H9 (cell line): ENCODE results near the gene DUSP7. TPM values are rescaled to one million over a fixed set of nuclear protein-coding genes. Genes with fewer than 3 reads are reported as not detected.

Experiments
- DNase-seq: peaks from one replicate; pipeline ENCODE4 v3.0.0-alpha.2; 2017
- H2AFZ ChIP-seq: one replicate; pipeline ENCODE4 v1.6.1; 2013; ENCODE audit warnings: mild to moderate bottlenecking, low read length, control low read depth, moderate library complexity
- H2AK5ac ChIP-seq: 2 replicates; pipeline ENCODE4 v1.6.1; 2013; ENCODE audit warnings: low read length, control low read depth, mixed read lengths; ENCODE audit not compliant: insufficient read length
- H2BK120ac ChIP-seq: one replicate; pipeline ENCODE4 v1.6.1; 2013; ENCODE audit warnings: low read depth, mild to moderate bottlenecking, low read length, control low read depth, inconsistent platforms; ENCODE audit not compliant: poor library complexity, severe bottlenecking
- H2BK12ac ChIP-seq: 2 replicates; pipeline ENCODE4 v1.6.1; 2013; ENCODE audit warnings: low read length, control low read depth, mixed read lengths, low read depth; ENCODE audit not compliant: insufficient read length
- H2BK15ac ChIP-seq: 2 replicates; pipeline ENCODE4 v1.6.1; 2013; ENCODE audit warnings: low read depth, low read length, control low read depth
- H2BK20ac ChIP-seq: one replicate; pipeline ENCODE4 v1.6.1; 2013; ENCODE audit warnings: low read depth, mild to moderate bottlenecking, low read length, control low read depth, inconsistent platforms; ENCODE audit not compliant: poor library complexity, severe bottlenecking
- H2BK5ac ChIP-seq: 2 replicates; pipeline ENCODE4 v1.6.1; 2013; ENCODE audit warnings: low read length, control low read depth, mixed read lengths; ENCODE audit not compliant: insufficient read length
- H3K14ac ChIP-seq: 2 replicates; pipeline ENCODE4 v1.6.1; 2013; ENCODE audit warnings: low read length, control low read depth; ENCODE audit not compliant: insufficient read depth
- H3K18ac ChIP-seq: 2 replicates; pipeline ENCODE4 v1.6.1; 2013; ENCODE audit warnings: low read depth, mild to moderate bottlenecking, mixed read lengths, low read length, control low read depth; ENCODE audit not compliant: insufficient read length
- H3K23ac ChIP-seq: 2 replicates; pipeline ENCODE4 v1.6.1; 2013; ENCODE audit warnings: low read length, control low read depth, mixed read lengths, low read depth; ENCODE audit not compliant: insufficient read length
- H3K23me2 ChIP-seq: 2 replicates; pipeline ENCODE4 v1.6.1; 2013; ENCODE audit warnings: low read depth, mild to moderate bottlenecking, mixed read lengths, low read length, control low read depth; ENCODE audit not compliant: insufficient read length, poor library complexity, severe bottlenecking
- H3K27ac ChIP-seq: 2 replicates; pipeline ENCODE4 v1.5.1; 2013; ENCODE audit warnings: low read length, control low read depth, mixed read lengths, low read depth; ENCODE audit not compliant: insufficient read length
- H3K27me3 ChIP-seq: 2 replicates; pipeline ENCODE4 v1.6.1; 2013; ENCODE audit warnings: low read length, control low read depth, inconsistent platforms; ENCODE audit not compliant: insufficient read depth
- H3K4ac ChIP-seq: 2 replicates; pipeline ENCODE4 v1.6.1; 2013; ENCODE audit warnings: low read depth, mild to moderate bottlenecking, control low read depth, inconsistent platforms, low read length, moderate library complexity
- H3K4me1 ChIP-seq: 2 replicates; pipeline ENCODE4 v1.6.1; 2013; ENCODE audit warnings: low read length, control low read depth, inconsistent platforms; ENCODE audit not compliant: insufficient read depth
- H3K4me2 ChIP-seq: 2 replicates; pipeline ENCODE4 v1.6.1; 2013; ENCODE audit warnings: low read length, control low read depth, mixed read lengths; ENCODE audit not compliant: insufficient read length, insufficient read depth
- H3K56ac ChIP-seq: 2 replicates; pipeline ENCODE4 v1.6.1; 2013; ENCODE audit warnings: low read depth, mild to moderate bottlenecking, mixed read lengths, low read length, control low read depth; ENCODE audit not compliant: insufficient read length
- H3K79me1 ChIP-seq: 2 replicates; pipeline ENCODE4 v1.6.1; 2013; ENCODE audit warnings: low read depth, mild to moderate bottlenecking, moderate library complexity, low read length, control low read depth, inconsistent platforms; ENCODE audit not compliant: insufficient read depth, poor library complexity, severe bottlenecking
- H3K79me2 ChIP-seq: 2 replicates; pipeline ENCODE4 v1.6.1; 2013; ENCODE audit warnings: low read length, control low read depth, inconsistent platforms; ENCODE audit not compliant: insufficient read depth
- H3K9ac ChIP-seq: 2 replicates; pipeline ENCODE4 v1.6.1; 2013; ENCODE audit warnings: low read length, control low read depth, mixed read lengths; ENCODE audit not compliant: insufficient read length; ENCODE audit errors: extremely low read depth
- H3K9me3 ChIP-seq: one replicate; pipeline ENCODE4 v1.6.1; 2013; ENCODE audit warnings: low read depth, low read length, inconsistent platforms; ENCODE audit not compliant: control insufficient read depth
- H3T11ph ChIP-seq: one replicate; pipeline ENCODE4 v1.6.1; 2013; ENCODE audit warnings: mild to moderate bottlenecking, low read length, control low read depth, inconsistent platforms
- H4K20me1 ChIP-seq: one replicate; pipeline ENCODE4 v1.6.1; 2013; ENCODE audit not compliant: control insufficient read depth, insufficient read length, insufficient read depth
- H4K5ac ChIP-seq: 2 replicates; pipeline ENCODE4 v1.6.1; 2013; ENCODE audit warnings: low read depth, mild to moderate bottlenecking, mixed read lengths, low read length, control low read depth; ENCODE audit not compliant: insufficient read length
- H4K8ac ChIP-seq: replicated peaks from 2 replicates; pipeline ENCODE4 v1.6.1; 2013; ENCODE audit warnings: low read length, control low read depth, mixed read lengths, low read depth; ENCODE audit not compliant: insufficient read length
- H4K91ac ChIP-seq: 2 replicates; pipeline ENCODE4 v1.6.1; 2013; ENCODE audit warnings: low read depth, mild to moderate bottlenecking, moderate library complexity, mixed read lengths, low read length, control low read depth; ENCODE audit not compliant: insufficient read length
- H3K27ac Mint-ChIP-seq, 3 experiments: 2 replicates in 2 of 3; 3 replicates in 1 of 3; pipeline ENCODE4 v1.8.0; 2020 to 2021; ENCODE audit warnings: mixed read lengths in 3 of 3, mild to moderate bottlenecking in 1 of 3, moderate library complexity in 1 of 3
- H3K27me3 Mint-ChIP-seq: 2 replicates; pipeline ENCODE4 v1.8.0; 2021; ENCODE audit warnings: low read depth, mild to moderate bottlenecking, moderate library complexity, mixed read lengths
- H3K36me3 Mint-ChIP-seq, 3 experiments: 2 replicates in 2 of 3; 3 replicates in 1 of 3; pipeline ENCODE4 v1.8.0; 2020 to 2021; ENCODE audit warnings: low read depth in 3 of 3, mixed read lengths in 3 of 3; ENCODE audit not compliant: insufficient read depth in 1 of 3
- H3K4me1 Mint-ChIP-seq, 2 experiments: 2 replicates each; pipeline ENCODE4 v1.8.0; 2020; ENCODE audit warnings: mixed read lengths in 2 of 2
- H3K4me3 Mint-ChIP-seq, 2 experiments: 2 replicates in 1 of 2; 3 replicates in 1 of 2; pipeline ENCODE4 v1.8.0; 2020 to 2021; ENCODE audit warnings: mild to moderate bottlenecking in 2 of 2, mixed read lengths in 2 of 2, moderate library complexity in 1 of 2
- H3K9me3 Mint-ChIP-seq, 2 experiments: 2 replicates in 1 of 2; 3 replicates in 1 of 2; pipeline ENCODE4 v1.8.0; 2020; ENCODE audit warnings: mild to moderate bottlenecking in 2 of 2, mixed read lengths in 2 of 2, moderate library complexity in 1 of 2
- CTCF ChIP-seq: fragments of 200-600 bp; sonication (generic); conservative IDR thresholded peaks from 3 replicates; pipeline ENCODE4 v1.8.0; 2021; ENCODE audit warnings: antibody characterized with exemption, mild to moderate bottlenecking
- WGBS: extraction: QIAGEN DNeasy Blood & Tissue Kit; methylation state at CpG from one replicate; pipeline ENCODE4 v1.1.7; 2013; ENCODE audit warnings: missing lambda C conversion rate, low lambda C conversion rate, mixed read lengths; ENCODE audit not compliant: insufficient read length; ENCODE audit errors: extremely low coverage; 5-methylcytosine and 5-hydroxymethylcytosine counted together
- total RNA-seq: library from RNA; stranded (reverse); gene quantifications from 2 replicates; pipeline ENCODE4 v1.2.1, GENCODE V29; 2021

Gene DUSP7
- total RNA-seq, 1 experiment from 2014 or later: 24.0 TPM

- H3K9ac ChIP-seq: no peak overlapping the region
- H3K27me3 ChIP-seq: no peaks in the 10 kb centered on the region
- no peak overlapping the region for H2BK15ac ChIP-seq
- H2BK20ac ChIP-seq: no peak overlapping the region
- no peak overlapping the region for H4K91ac ChIP-seq
- H3K79me2 ChIP-seq: no peaks in the 10 kb centered on the region
- H3K79me1 ChIP-seq: no peaks in the 10 kb centered on the region
- no CpG with 5 or more reads among the region's 8 CpGs for WGBS
- no peak overlapping the region for H4K5ac ChIP-seq
- peaks cover 0 to 3% of the 10 kb centered on the region in 2 experiments; a peak in 1 of 4 replicates for H3K4me1 Mint-ChIP-seq
- H3T11ph ChIP-seq: no peak overlapping the region
- no peak overlapping the region; the same call in 1 of the 2 replicates for H3K14ac ChIP-seq
- H4K20me1 ChIP-seq: no peaks in the 10 kb centered on the region
- no peak for DNase-seq
- no peak overlapping the region for H3K27ac ChIP-seq
- H4K8ac ChIP-seq: no peak overlapping the region
- H3K27me3 Mint-ChIP-seq: no peaks in the 10 kb centered on the region
- H2BK12ac ChIP-seq: no peak overlapping the region
- no peak overlapping the region for H2BK120ac ChIP-seq
- no peak overlapping the region for H2AK5ac ChIP-seq
- TF ChIP-seq CTCF: no peak
- H3K56ac ChIP-seq: no peak overlapping the region
- H3K9me3 ChIP-seq: no peaks in the 10 kb centered on the region
- no peak overlapping the region for H3K23ac ChIP-seq
- peaks cover 0 to 12% (median 3%) of the 10 kb centered on the region in 3 experiments; a peak in 3 of 7 replicates for H3K36me3 Mint-ChIP-seq
- no peak overlapping the region for H2AFZ ChIP-seq
- H3K9me3 Mint-ChIP-seq: no peaks in the 10 kb centered on the region
- H2BK5ac ChIP-seq: no peak overlapping the region
- H3K4ac ChIP-seq: no peak overlapping the region
- no peak overlapping the region for H3K18ac ChIP-seq
- H3K27ac Mint-ChIP-seq: peak overlapping the region in 2 of 3 experiments; percentile 33 to 34; a peak in 2 of 7 replicates
- no peaks in the 10 kb centered on the region for H3K4me1 ChIP-seq
- H3K4me2 ChIP-seq: no peak overlapping the region
- no peak overlapping the region for H3K4me3 Mint-ChIP-seq
- H3K23me2 ChIP-seq: no peaks in the 10 kb centered on the region
These were observed 26.6 kb upstream of the DUSP7 start for GRCh38 chr3:52082951-52083350.
